Measurements from ENCODE around the gene DYSF.

GRCh38 chr2:71699428-71699827, 246.1 kb downstream of the DYSF start:
- TF ChIP-seq EZH2 (IDR thresholded peaks at IDR 0.05) (no peak), POLR2AphosphoS5 (IDR thresholded peaks at IDR 0.05; ENCODE audit: borderline replicate concordance, low read depth, low read length) (no peak)

All from SK-N-MC (cell line).